RWPE1 (cell line): ENCODE measurements around the gene CCT7.
A peak's percentile ranks its signal among the peaks of the same experiment; 100 is the strongest.

Experiments
- CTCF ChIA-PET: fragments of 350-600 bp; sonication (Branson Sonifier 250); formaldehyde crosslinking; extraction: SDS; loops from one replicate; lab custom pipeline; 2021; lab: Yijun Ruan, JAX
- POLR2A ChIA-PET: fragments of 400-600 bp; formaldehyde crosslinking; extraction: SDS; loops from one replicate; lab custom pipeline; 2020; ENCODE audit warnings: antibody characterized with exemption; ENCODE audit not compliant: low non-redundant PET; lab: Yijun Ruan, JAX
- DNase-seq: peaks from one replicate; pipeline ENCODE4 v3.0.0; 2012; ENCODE audit warnings: low spot score
- H3K27ac ChIP-seq: fragments of 450-650 bp; 2 replicates; pipeline ENCODE4 v1.5.1; 2017
- TF ChIP-seq, protein P1 (sequence below): fragments of 450-650 bp; conservative IDR thresholded peaks from 2 replicates; pipeline ENCODE4 v1.5.1; 2017; ENCODE audit warnings: low read depth, mild to moderate bottlenecking

CCT7 gene

GRCh38 chr2:73293534-73294171 is 59.5 kb downstream of the CCT7 start, which contains the start of gene EGR4:
EGR4 (minus strand) TSS chr2:73293548; CDS start chr2:73293317, 231 bp downstream.
- CTCF ChIA-PET: interaction anchor here (1.0 kb wide), 1 partner anchor 23 kb away, joined by 6 read pairs; no protein-coding TSS in a partner anchor
- H3K27ac ChIP-seq: no peak within 1 kb of the TSS
- POLR2A ChIA-PET: no interaction called here
- TF ChIP-seq, protein P1, sequence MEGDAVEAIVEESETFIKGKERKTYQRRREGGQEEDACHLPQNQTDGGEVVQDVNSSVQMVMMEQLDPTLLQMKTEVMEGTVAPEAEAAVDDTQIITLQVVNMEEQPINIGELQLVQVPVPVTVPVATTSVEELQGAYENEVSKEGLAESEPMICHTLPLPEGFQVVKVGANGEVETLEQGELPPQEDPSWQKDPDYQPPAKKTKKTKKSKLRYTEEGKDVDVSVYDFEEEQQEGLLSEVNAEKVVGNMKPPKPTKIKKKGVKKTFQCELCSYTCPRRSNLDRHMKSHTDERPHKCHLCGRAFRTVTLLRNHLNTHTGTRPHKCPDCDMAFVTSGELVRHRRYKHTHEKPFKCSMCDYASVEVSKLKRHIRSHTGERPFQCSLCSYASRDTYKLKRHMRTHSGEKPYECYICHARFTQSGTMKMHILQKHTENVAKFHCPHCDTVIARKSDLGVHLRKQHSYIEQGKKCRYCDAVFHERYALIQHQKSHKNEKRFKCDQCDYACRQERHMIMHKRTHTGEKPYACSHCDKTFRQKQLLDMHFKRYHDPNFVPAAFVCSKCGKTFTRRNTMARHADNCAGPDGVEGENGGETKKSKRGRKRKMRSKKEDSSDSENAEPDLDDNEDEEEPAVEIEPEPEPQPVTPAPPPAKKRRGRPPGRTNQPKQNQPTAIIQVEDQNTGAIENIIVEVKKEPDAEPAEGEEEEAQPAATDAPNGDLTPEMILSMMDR: no peak
- DNase-seq: peak; percentile 69

DNA sequence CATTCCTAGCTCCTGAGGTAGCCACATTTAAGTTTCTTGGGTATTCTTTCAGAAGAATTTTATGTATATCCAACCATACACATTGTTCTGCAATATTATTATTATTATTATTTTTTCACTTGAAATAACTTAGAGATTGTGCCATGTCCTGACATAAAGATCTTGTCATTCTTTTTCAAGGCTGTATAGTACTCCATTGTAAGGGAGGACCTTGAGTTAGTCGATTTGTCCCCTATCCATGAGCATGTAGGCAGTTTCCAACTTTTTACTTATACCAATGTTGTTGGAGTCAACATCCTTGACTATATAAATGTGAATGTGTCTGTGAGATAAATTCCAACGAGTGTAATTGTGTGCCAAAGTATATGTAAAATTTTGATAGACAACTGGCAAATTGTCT is 60.1 kb downstream of the CCT7 start:
- TF ChIP-seq, protein P1: no peak
- no peak overlapping the region for H3K27ac ChIP-seq
- no peak for DNase-seq
- ChIA-PET CTCF (no interaction called here), POLR2A (no interaction called here)

DNA sequence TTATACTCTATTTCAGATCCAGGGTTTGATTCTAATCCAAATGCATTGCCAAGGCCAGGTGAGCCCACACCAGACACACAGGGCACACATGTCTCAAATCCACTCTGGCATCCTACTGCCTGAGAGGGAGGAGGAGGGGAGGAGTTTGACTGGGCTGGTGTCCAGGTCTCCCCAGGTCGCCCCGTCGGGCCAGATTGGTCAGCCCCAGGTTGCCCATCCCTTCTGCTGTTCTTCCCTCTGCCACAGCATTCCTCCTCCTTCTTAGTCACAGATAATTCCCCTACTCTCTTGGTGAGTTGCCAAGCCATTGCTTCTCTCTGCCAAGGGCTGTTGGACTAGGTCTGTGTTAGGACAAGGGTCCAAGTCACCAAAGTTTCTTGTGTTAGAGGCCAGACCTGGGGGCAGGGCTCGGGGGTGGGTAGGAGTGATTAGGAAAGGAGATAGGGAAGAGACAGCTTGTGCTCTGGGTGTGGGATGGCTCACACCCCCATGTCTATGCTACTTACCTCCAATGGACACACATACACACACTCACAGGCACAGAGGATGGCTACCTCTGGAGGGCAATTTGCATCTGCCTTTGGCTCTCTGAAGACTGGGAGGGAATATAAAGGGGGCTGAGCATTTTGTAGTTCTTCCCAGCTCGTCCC is 61.8 kb downstream of the CCT7 start:
- ChIA-PET POLR2A (no interaction called here), CTCF (interaction anchor here (0.6 kb wide), 1 partner anchor 12 kb away, joined by 3 read pairs; no protein-coding TSS in a partner anchor)
- TF ChIP-seq, protein P1: no peak
- H3K27ac ChIP-seq: no peak overlapping the region
- peak; percentile 54 for DNase-seq

DNA sequence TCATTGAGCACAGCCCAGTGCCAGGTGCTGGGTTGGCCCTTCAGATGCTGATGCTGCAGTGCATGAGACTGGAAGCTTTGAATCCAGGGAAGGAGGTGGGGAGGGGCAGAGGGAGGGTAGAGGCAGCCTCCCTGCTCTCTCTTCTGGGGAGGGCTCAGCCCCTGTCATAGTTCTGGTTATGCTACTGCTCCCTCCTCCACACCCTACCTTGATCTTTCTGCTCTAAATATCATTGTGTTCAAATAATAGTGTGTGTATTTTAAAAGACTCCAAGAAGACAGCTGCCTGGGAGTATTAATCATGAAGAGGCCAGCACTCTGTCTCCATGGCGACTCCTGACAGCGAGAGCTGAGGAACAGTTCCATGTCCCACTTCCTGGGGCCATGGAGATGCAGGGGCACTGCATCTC is 63.0 kb downstream of the CCT7 start:
- no peak for DNase-seq
- TF ChIP-seq, protein P1: no peak
- CTCF ChIA-PET: no interaction called here
- no peak overlapping the region for H3K27ac ChIP-seq
- POLR2A ChIA-PET: no interaction called here

DNA sequence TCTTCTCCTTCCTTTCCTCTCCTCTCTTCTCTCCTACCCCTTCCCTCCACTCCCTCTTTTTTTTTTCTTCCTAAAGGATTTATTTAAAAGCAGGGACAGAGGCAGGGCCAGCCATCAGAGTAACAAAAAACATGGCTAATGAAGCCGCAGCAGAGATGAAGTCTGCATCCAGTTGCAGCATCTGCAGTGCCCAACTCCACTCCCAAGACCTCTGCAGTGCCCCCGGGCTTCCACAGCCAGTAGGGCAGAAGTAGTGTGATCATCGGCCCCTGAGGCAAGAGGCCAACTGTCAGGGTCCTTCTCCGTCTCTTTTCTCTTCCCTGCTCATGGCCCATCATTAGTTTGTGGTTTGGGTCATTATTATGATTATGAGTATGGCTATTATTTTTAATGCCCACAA is 63.5 kb downstream of the CCT7 start:
- no peak overlapping the region for H3K27ac ChIP-seq
- POLR2A ChIA-PET: no interaction called here
- TF ChIP-seq, protein P1: no peak
- CTCF ChIA-PET: no interaction called here
- DNase-seq: no peak

- CTCF ChIA-PET: no interaction called here
- no peak overlapping the region for H3K27ac ChIP-seq
- POLR2A ChIA-PET: no interaction called here
- DNase-seq: no peak
- TF ChIP-seq, protein P1: no peak
Measured at GRCh38 chr2:73300926-73301325, 66.8 kb downstream of the CCT7 start.
